NCI-H1694 (cell line): Measurements from ENCODE around the gene TAGLN2.

Source experiments
- DNase-seq: peaks from one replicate; lab custom pipeline; 2025; lab: John Stamatoyannopoulos, UW

The TAGLN2 gene

GRCh38 chr1:159924791-159925718 is at the start of gene TAGLN2:
TSS of gene TAGLN2 (minus strand) at chr1:159925507. CDS start at chr1:159920509, 4,998 bp downstream.
- no peak for DNase-seq

- no peak for DNase-seq
Observed at GRCh38 chr1:159974350-159974965, 49.2 kb upstream of the TAGLN2 start.

DNA sequence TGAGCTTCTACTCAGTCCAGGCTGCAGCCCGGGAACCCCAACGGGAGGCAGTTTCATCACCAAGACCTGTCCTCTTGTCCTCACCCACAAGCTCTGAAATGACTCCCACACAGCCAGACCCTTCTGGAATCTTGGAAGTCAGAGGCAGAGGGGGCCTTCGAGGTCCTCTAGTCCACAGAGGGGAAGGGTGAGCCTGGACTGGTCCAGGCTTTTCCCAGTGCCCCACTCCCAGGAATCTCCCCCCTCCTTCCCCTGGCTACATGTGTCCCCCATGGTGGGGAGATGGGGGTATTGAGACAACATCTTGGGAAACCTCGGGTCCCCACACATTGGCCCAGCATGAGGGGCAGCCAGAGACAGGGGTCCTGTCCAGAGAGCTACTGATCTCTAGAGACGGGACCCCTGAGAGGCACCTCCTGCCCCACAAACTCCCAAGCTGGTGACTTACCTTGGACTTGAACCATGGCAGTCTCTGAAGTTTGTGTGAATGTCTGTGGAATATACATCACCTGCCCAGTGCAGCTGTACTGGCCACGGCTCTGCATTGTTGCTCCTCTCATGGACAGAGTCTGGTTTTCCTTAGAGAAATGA is 48.1 kb upstream of the TAGLN2 start:
- DNase-seq = no peak

DNA sequence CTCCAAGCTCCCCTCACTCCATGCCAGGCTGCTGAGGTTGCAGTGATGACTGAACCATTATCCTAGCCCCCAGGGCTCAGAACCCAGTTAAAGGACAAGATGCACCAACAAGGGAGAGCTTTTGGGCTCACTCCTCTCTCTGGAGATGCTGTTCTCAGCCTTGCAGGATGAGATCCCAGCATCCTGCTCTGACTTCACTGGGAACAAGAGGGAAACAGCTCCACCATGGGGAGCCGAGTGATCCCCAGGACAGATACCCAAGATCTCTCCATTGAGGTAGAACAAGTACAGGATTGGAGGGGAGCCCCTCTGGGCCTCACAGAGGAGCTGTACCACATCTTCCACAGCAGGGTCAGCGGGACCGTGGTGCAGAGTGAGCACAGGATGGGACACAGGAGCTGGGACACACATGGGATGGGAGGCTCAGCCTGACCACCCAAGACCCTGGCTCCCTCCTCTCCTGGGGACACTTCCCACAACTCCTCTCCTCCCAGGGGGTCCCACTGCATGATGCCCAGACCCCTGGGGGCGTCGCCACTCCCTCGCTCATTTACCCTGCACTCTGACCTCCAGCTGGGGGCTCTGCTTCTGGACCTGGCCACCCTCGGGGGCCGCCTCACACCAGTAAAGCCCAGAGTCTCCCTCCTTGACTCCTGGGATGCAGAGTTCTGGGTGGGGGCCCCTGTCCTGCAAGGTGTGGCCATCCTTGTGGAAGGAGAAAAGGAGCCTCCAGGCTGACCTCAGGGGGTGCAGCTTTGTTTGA is 47.3 kb upstream of the TAGLN2 start:
- no peak for DNase-seq

DNA sequence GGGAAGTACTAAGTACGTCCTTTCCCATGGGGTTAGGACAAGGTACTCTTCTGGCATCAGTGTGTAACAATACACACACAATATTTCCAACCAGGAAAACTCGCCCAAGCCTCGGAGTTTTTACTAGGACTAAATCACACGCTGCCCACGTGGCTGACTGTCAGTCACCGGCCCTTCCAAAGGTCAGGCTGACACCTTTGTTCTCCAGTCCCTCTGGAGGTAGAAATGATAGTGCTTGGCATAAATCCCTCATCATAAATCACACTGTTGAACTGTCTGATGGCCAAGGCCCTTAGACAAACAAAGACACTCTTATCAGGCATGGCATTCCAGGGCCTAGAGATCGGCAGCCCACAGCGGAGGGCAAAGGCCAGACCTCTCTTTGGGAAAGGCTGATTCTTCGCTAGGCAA is 45.6 kb upstream of the TAGLN2 start:
- DNase-seq = no peak

DNA sequence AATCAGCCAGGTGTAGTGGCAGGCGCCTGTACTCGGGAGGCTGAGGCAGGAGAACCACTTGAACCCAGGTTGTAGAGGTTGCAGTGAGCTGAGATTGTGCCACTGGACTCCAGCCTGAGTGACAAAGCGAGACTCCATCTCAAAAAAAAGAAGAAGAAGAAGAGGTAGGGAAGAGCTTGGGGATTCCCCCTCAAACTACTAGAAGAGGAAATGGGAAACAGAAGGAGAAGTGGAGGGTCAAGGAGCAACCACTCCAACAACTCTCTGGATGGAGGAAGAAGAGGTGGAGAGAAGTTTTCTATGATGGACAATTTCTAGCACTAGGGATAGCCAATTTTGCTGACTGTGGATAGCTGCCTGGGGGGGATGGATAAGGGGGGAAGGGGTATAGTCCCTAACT is 43.6 kb upstream of the TAGLN2 start:
- no peak for DNase-seq

DNA sequence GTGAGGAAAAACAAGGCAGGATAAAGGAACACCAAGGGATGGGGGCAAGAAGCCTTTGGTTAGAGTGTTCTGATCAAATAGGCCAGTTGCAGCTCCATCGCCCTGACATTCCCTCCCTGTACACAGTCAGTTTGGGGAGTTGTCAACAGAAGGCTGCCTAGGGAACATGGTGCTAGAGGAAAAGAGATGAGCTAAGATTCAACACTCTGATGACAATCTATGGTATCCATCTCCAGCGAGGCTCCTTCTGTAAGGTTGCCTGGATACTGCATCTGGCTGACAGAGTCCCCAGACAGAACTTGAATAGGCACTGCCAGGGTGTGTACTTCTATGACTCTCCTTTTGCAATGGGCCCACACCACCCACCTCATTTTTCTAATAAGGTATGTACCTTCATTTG is 40.0 kb upstream of the TAGLN2 start:
- DNase-seq = no peak

- DNase-seq = no peak
Observed at GRCh38 chr1:159964144-159964543, 38.8 kb upstream of the TAGLN2 start.

DNA sequence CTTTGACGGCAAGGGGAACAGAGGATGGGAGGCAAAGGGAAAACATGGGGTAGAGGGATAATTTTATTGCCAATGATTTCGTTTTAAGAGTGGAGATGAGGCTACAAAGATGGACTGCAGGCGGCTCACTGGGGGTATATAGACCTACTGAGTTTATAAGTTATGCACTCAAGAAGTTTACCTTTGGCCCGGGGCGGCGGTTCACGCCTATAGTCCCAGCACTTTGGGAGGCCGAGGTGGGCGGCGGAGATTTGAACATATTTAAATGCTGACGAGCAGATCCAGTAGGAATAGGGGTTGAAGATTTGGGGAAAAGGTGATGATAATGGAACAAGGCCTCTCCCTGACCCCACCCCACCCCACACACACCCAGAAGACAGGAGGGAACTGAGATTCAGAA is 36.9 kb upstream of the TAGLN2 start:
- no peak for DNase-seq

DNA sequence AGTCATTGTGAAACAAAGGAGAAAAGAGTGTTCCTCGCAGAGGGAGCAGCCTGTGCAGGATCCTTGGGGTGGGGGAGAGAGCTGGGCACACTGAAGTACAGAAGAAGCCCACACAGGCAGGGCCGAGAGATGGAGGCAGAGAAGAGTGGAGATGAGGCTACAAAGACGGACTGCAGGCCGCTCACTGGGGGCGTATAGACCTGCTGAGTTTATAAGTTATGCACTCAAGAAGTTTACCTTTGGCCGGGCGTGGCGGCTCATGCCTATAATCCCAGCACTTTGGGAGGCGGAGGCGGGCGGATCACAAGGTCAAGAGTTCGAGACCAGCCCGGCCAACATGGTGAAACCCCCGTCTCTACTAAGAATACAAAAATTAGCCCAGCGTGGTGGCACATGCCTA is 36.3 kb upstream of the TAGLN2 start:
- no peak for DNase-seq

- DNase-seq = no peak
Observed at GRCh38 chr1:159960721-159961381, 35.5 kb upstream of the TAGLN2 start.

GRCh38 chr1:159959451-159959850 is 34.1 kb upstream of the TAGLN2 start:
- DNase-seq = no peak

- no peak for DNase-seq
Observed at GRCh38 chr1:159958719-159959380, 33.5 kb upstream of the TAGLN2 start.

GRCh38 chr1:159957824-159958268 is 32.5 kb upstream of the TAGLN2 start:
- DNase-seq = no peak

DNA sequence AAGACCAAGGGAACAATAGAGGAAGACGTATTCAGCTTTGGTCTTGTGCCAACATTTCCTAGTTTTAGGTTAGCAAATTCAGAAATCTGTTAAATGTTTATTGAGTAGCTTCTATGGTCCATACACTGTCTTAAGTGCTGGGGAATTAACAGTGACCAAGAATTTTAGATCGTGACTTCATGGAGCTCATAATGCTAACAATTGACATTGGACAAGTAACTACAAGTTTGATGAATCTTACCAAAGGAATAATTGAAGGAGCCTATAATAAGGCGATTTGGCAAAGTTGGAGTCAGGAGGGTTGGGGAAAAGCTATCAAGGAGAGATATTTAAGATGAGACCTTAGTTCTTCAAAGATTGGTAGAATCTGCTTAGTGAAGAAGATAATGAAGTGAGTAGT is 30.1 kb upstream of the TAGLN2 start:
- DNase-seq = no peak

DNA sequence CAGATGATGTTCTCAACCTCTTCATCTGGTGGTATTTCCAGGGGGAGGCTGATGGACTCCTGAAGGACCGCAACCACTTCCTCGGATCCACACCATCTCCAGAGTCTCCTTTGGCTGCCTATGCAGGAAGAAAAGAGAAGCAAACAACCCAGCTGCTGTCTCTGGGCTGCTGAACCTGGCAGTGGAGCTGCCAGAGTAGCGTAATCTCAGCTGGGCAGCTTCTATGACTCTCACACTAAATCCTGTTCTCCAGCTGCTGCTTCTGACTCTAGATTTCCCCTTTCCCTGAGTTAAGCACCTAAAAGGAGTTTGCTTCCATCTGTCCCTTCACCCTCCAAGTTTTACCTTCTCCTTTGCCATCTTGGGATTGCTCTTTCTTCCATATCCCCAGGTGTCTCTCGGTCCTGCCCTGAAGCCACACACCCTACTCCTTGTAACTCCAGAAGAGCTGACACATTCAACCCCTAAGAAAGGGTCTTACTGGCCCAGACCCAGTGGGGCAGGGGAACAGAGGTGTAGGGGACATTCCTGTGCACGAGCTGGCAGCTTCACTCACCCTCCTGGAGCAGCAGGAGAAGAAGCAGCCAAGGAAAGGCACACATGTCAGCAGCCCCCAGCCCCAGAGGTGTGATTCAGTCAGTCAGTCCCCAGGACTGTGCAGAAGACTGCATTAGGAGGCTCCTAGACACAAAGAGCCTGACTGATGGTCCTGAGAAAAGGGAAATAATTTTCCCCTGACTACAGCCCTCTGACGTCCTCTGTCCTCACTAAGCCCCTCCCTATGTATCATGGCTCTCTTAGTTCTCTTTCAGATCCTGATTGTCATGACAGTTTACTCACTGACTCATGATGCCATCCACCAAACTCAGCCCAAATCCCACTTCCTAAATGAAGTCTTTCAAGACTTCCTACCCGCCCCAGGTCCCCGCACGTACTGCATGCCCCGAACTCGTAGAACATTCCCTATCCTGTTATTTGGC is 28.5 kb upstream of the TAGLN2 start, which contains the start of gene SLAMF9:
SLAMF9 (minus strand) TSS at position 702 of the 980 bp plus-strand sequence; CDS start at position 602, 100 bp downstream.
- DNase-seq = no peak

DNA sequence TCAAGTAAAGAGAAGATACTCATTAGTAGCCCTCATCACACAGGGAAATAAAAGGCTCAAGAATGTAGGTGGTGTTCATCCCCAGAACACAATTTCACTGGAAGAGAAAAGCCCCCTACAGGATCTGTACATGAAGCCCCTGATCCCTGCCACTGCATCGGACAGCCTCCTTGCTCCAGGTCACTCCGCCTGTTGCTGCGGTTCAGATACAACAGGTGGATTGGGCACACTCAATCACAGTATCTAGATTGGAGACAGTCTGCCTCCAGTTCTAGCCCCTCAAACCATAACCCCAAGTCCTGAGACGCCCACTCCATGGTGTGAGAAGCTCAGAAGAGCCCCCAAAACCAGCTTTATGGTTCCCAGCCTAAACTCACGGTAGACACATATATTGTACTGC is 27.6 kb upstream of the TAGLN2 start:
- no peak for DNase-seq

- no peak for DNase-seq
Observed at GRCh38 chr1:159951551-159951950, 26.2 kb upstream of the TAGLN2 start.

DNA sequence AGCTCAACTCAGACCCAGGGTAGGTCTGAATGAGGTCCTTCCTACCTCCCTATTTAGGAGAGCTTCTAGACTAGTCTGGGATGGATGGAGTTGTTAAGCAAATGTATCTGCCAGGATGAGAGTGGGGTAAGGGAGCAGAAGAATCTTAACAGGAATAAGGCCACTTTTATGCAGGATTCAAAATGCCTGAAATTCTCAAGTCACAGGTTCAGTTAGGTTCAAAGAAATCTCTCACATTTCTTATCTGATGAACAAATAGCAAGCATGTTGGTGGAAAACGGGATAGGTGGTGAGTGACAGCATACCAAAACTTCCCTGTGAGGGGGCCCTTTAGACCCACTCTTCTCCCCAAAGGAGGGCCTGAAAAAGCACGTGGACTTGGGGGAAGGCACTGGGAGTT is 25.7 kb upstream of the TAGLN2 start:
- DNase-seq = no peak

DNA sequence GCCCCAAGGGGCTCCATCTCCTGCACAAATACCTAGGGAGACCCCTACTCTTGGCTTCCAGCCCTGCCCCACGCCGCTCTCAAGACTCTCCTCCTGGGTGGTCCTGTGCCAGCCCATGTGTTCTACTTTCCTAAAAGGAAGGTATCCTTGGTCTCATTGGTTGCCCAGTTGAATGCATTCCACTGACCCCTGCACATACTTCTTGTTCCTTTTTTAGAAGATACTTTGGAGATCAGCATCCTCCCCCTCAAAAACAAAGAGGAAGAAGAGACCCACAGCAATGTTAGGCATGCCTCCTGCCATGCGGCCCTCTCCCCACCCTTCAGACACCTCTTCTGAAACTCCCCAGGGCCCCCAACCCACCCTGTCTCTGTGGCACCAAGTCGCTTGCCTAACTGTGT is 24.7 kb upstream of the TAGLN2 start:
- no peak for DNase-seq
